Ishikawa (cell line): Measurements from ENCODE around the gene RASAL2.

Source experiments
- CEBPB ChIP-seq: IDR thresholded peaks from 2 replicates; pipeline ENCODE4 v1.6.1; 2012
- CREB1 ChIP-seq: IDR thresholded peaks from 2 replicates; pipeline ENCODE4 v1.6.1; 2012; ENCODE audit warnings: low read depth
- EGR1 ChIP-seq: IDR thresholded peaks from 2 replicates; pipeline ENCODE4 v1.6.1; 2012
- EP300 ChIP-seq: IDR thresholded peaks from 2 replicates; pipeline ENCODE4 v1.6.1; 2012; ENCODE audit warnings: borderline replicate concordance
- FOXM1 ChIP-seq: IDR thresholded peaks from 2 replicates; pipeline ENCODE4 v1.6.1; 2012; ENCODE audit warnings: low read depth, borderline replicate concordance
- NFIC ChIP-seq: IDR thresholded peaks from 2 replicates; pipeline ENCODE4 v1.6.1; 2012
- RAD21 ChIP-seq: IDR thresholded peaks from 2 replicates; pipeline ENCODE4 v1.6.1; 2012; ENCODE audit warnings: low read depth
- TAF1 ChIP-seq: IDR thresholded peaks from 2 replicates; pipeline ENCODE4 v1.6.1; 2012; ENCODE audit warnings: low read depth, mild to moderate bottlenecking
- TCF12 ChIP-seq: IDR thresholded peaks from 2 replicates; pipeline ENCODE4 v1.6.1; 2012; ENCODE audit warnings: low read depth
- TEAD4 ChIP-seq: IDR thresholded peaks from 2 replicates; pipeline ENCODE4 v1.6.1; 2012
- USF1 ChIP-seq: IDR thresholded peaks from 2 replicates; pipeline ENCODE4 v1.6.1; 2012
- YY1 ChIP-seq: IDR thresholded peaks from 2 replicates; pipeline ENCODE4 v1.6.1; 2012; ENCODE audit warnings: low read depth
- ZBTB7A ChIP-seq: IDR thresholded peaks from 2 replicates; pipeline ENCODE4 v1.6.1; 2012; ENCODE audit warnings: low read depth
- TF ChIP-seq, protein P1 (sequence below): IDR thresholded peaks from 2 replicates; pipeline ENCODE4 v1.6.1; 2012
- TF ChIP-seq, protein P2 (sequence below): IDR thresholded peaks from 2 replicates; pipeline ENCODE4 v1.6.1; 2012; ENCODE audit warnings: low read depth, mild to moderate bottlenecking

Gene RASAL2

DNA sequence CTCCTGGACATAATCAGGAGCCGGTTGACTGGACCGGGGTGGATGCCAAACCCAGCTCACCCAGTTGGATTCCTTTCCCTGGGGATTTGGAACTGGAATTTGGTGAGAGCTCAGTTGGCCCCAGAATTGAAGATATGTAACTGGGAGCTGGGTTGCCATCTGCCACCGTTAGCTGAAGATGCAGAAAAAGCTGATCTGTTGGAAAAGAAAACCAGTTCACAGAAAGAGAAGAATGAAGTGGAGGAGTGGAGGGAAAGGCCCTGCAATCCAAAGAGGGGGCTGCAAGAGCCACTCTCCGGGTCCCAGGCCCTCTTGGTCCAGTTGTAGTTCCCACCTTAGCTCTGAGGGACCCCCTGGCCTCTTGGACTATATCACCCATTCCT lies 435.0 kb downstream of the RASAL2 start:
- TF ChIP-seq TEAD4 (no peak), EP300 (no peak), ZBTB7A (no peak), NFIC (no peak), TAF1 (no peak), FOXM1 (no peak), TCF12 (no peak), CEBPB (no peak), USF1 (no peak), EGR1 (no peak), YY1 (no peak), CREB1 (no peak), RAD21 (no peak)
- TF ChIP-seq, protein P1, sequence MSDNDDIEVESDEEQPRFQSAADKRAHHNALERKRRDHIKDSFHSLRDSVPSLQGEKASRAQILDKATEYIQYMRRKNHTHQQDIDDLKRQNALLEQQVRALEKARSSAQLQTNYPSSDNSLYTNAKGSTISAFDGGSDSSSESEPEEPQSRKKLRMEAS: no peak

DNA sequence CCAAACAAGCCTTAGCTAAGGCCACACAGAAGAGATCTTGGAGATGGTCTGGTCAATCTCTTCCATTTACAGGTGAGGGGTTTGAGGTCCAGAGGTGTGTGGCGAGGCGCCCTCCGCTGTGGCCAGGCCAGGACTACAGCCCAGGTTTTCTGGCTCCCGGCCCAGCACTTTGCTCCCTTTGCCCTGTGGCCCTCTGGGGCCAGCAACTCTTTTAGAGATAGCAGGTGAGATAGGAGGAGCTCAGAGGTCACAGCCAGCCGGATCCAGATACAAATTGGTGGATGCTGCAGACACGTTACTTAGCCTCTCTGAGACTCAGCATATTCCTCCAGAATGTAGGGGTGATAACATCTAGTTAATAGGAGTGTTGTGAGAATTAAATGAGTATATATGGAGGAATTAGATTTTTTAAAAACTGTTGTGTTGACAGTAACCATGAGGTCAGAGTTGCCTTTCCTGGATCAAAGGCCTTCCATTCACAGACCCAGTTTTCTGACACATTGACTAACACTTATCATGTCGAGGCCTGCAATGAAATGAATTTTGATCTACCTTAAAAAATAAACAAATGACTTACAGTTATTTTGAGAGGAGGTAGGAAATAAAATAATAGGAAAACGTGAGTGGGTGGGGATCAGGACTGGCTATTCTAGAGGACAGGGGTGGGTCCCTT lies 435.6 kb downstream of the RASAL2 start:
- TF ChIP-seq YY1: no peak
- no peak for TF ChIP-seq RAD21
- no peak for TF ChIP-seq CREB1
- TF ChIP-seq, protein P1: no peak
- no peak for TF ChIP-seq EGR1
- TF ChIP-seq CEBPB: no peak
- TF ChIP-seq USF1: no peak
- no peak for TF ChIP-seq TAF1
- no peak for TF ChIP-seq TEAD4
- TF ChIP-seq NFIC: no peak
- TF ChIP-seq ZBTB7A: no peak
- no peak for TF ChIP-seq TCF12

- TF ChIP-seq, protein P2, sequence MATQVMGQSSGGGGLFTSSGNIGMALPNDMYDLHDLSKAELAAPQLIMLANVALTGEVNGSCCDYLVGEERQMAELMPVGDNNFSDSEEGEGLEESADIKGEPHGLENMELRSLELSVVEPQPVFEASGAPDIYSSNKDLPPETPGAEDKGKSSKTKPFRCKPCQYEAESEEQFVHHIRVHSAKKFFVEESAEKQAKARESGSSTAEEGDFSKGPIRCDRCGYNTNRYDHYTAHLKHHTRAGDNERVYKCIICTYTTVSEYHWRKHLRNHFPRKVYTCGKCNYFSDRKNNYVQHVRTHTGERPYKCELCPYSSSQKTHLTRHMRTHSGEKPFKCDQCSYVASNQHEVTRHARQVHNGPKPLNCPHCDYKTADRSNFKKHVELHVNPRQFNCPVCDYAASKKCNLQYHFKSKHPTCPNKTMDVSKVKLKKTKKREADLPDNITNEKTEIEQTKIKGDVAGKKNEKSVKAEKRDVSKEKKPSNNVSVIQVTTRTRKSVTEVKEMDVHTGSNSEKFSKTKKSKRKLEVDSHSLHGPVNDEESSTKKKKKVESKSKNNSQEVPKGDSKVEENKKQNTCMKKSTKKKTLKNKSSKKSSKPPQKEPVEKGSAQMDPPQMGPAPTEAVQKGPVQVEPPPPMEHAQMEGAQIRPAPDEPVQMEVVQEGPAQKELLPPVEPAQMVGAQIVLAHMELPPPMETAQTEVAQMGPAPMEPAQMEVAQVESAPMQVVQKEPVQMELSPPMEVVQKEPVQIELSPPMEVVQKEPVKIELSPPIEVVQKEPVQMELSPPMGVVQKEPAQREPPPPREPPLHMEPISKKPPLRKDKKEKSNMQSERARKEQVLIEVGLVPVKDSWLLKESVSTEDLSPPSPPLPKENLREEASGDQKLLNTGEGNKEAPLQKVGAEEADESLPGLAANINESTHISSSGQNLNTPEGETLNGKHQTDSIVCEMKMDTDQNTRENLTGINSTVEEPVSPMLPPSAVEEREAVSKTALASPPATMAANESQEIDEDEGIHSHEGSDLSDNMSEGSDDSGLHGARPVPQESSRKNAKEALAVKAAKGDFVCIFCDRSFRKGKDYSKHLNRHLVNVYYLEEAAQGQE: no peak
- TF ChIP-seq CEBPB (no peak), TAF1 (no peak), TCF12 (peak; percentile 93), YY1 (no peak), NFIC (peak; percentile 90), CREB1 (no peak), TEAD4 (peak; percentile 90), EGR1 (no peak), RAD21 (peak; percentile 3; the same call in 1 of the 2 replicates), EP300 (peak; percentile 84), USF1 (no peak), ZBTB7A (no peak), FOXM1 (no peak)
- TF ChIP-seq, protein P1: peak; percentile 22; the same call in 1 of the 2 replicates
These were observed 436.1 kb downstream of the RASAL2 start for GRCh38 chr1:178530037-178530402.

- no peak for TF ChIP-seq NFIC
- no peak for TF ChIP-seq EGR1
- TF ChIP-seq, protein P2: no peak
- no peak for TF ChIP-seq CREB1
- TF ChIP-seq ZBTB7A: no peak
- no peak for TF ChIP-seq YY1
- no peak for TF ChIP-seq TEAD4
- no peak for TF ChIP-seq FOXM1
- TF ChIP-seq EP300: no peak
- TF ChIP-seq CEBPB: no peak
- TF ChIP-seq, protein P1: no peak
- no peak for TF ChIP-seq TCF12
- TF ChIP-seq RAD21: no peak
- TF ChIP-seq USF1: no peak
These were observed 436.6 kb downstream of the RASAL2 start for GRCh38 chr1:178530502-178530901.
